ENCODE data around the gene OBSCN. TPM values are rescaled to one million over a fixed set of nuclear protein-coding genes. Genes with fewer than 3 reads are reported as not detected.

The OBSCN gene
- total and polyA plus RNA-seq, 4 donors: 0.54 to 5.6 (median 2.7) TPM

- peak in 1 of 2 donors; percentile 73 for TF ChIP-seq RAD21 (IDR thresholded peaks at IDR 0.05)
- TF ChIP-seq EGR1 (IDR thresholded peaks at IDR 0.05; ENCODE audit: low read depth in 2 of 2): no peak
- TF ChIP-seq CTCF (IDR thresholded peaks at IDR 0.05; ENCODE audit: low read depth, low read length, missing input control): peak; percentile 36
- DNase-seq (ENCODE audit: low spot score): peak; percentile 95
- no peak overlapping the region for H3K9ac ChIP-seq (ENCODE audit: low read depth in 1 of 2, low read length in 2 of 2)
- peak overlapping the region in 2 of 3 donors; percentile 1 to 54 for H3K4me3 ChIP-seq (ENCODE audit: low read depth in 1 of 3, low read length in 3 of 3)
- H3K9me3 ChIP-seq (ENCODE audit: control insufficient read depth in 4 of 4, low read length in 3 of 4): no peaks in the 10 kb centered on the region
- peak overlapping the region in 1 of 2 donors; percentile 12 for H3K27ac ChIP-seq (ENCODE audit: low read depth in 1 of 2, low read length in 2 of 2)
- peaks cover 0 to 8% (median 3%) of the 10 kb centered on the region in 4 donors for H3K4me1 ChIP-seq (ENCODE audit: control insufficient read depth in 4 of 4, insufficient read depth in 4 of 4, low read length in 3 of 4)
- H3K36me3 ChIP-seq (ENCODE audit: control insufficient read depth in 4 of 4, insufficient read depth in 3 of 4, low read depth in 1 of 4, low read length in 3 of 4): no peaks in the 10 kb centered on the region
- no peaks in the 10 kb centered on the region for H3K27me3 ChIP-seq (ENCODE audit: control insufficient read depth in 4 of 4, insufficient read depth in 4 of 4, low read length in 3 of 4)
- 2% methylated on average over 67 of the region's 67 CpGs for WGBS
These were observed 5.4 kb downstream of the OBSCN start for GRCh38 chr1:228212966-228213844.

- Histone ChIP-seq H3K9me3 (ENCODE audit: control insufficient read depth in 4 of 4, low read length in 3 of 4) (no peaks in the 10 kb centered on the region), H3K9ac (ENCODE audit: low read depth in 1 of 2, low read length in 2 of 2) (no peak overlapping the region), H3K27me3 (ENCODE audit: control insufficient read depth in 4 of 4, insufficient read depth in 4 of 4, low read length in 3 of 4) (no peaks in the 10 kb centered on the region), H3K36me3 (ENCODE audit: control insufficient read depth in 4 of 4, insufficient read depth in 3 of 4, low read depth in 1 of 4, low read length in 3 of 4) (no peaks in the 10 kb centered on the region), H3K4me1 (ENCODE audit: control insufficient read depth in 4 of 4, insufficient read depth in 4 of 4, low read length in 3 of 4) (peaks cover 0 to 8% (median 3%) of the 10 kb centered on the region in 4 donors), H3K27ac (ENCODE audit: low read depth in 1 of 2, low read length in 2 of 2) (no peak overlapping the region), H3K4me3 (ENCODE audit: low read depth in 1 of 3, low read length in 3 of 3) (peak overlapping the region in 1 of 3 donors; percentile 54)
- DNase-seq (ENCODE audit: low spot score): no peak
- TF ChIP-seq ATF3 (IDR thresholded peaks at IDR 0.05) (no peak), YY1 (IDR thresholded peaks at IDR 0.05) (no peak), FOXA2 (IDR thresholded peaks at IDR 0.05) (no peak), TAF1 (conservative IDR thresholded peaks at IDR 0.05) (no peak), NR2F2 (IDR thresholded peaks at IDR 0.05) (no peak), MAX (IDR thresholded peaks at IDR 0.05) (no peak), HNF4G (IDR thresholded peaks at IDR 0.05) (no peak), EGR1 (IDR thresholded peaks at IDR 0.05; ENCODE audit: low read depth in 2 of 2) (no peak), CTCF (IDR thresholded peaks at IDR 0.05; ENCODE audit: low read depth, low read length, missing input control) (no peak), RXRA (IDR thresholded peaks at IDR 0.05) (no peak), FOXA1 (IDR thresholded peaks at IDR 0.05) (no peak), RAD21 (IDR thresholded peaks at IDR 0.05) (no peak), SP1 (IDR thresholded peaks at IDR 0.05) (no peak)
- 51% methylated on average over 48 of the region's 48 CpGs for WGBS
These were observed 6.3 kb downstream of the OBSCN start for GRCh38 chr1:228213917-228214808.
